Gastrocnemius medialis (tissue), 4 donors: Measurements from ENCODE around the gene PTPRR. TPM values are rescaled to one million over a fixed set of nuclear protein-coding genes. Genes with fewer than 3 reads are reported as not detected.

Experiments used
- ATAC-seq, 2 donors: fragments of 150-250 bp; one replicate each; pipeline ENCODE4 v1.9.1; 2016
- DNase-seq, 2 donors: peaks; one replicate each; pipeline ENCODE4 v3.0.0-alpha.2; 2019
- H3K27ac ChIP-seq, 4 donors: fragments of 200-600 bp; sonication (generic); 1 replicate in 1 of 4; 2 replicates in 3 of 4; pipeline ENCODE4 v1.5.1; 2016 to 2018; ENCODE audit warnings: mild to moderate bottlenecking in 2 of 4, moderate library complexity in 1 of 4
- H3K27me3 ChIP-seq, 3 donors: fragments of 200-600 bp; sonication (generic) in 2 of 3; 1 replicate in 1 of 3; 2 replicates in 2 of 3; pipeline versions ENCODE4 v1.5.1 to v1.6.0; 2016 to 2019; ENCODE audit warnings: mild to moderate bottlenecking in 1 of 3, moderate library complexity in 1 of 3
- H3K36me3 ChIP-seq, 2 donors: fragments of 200-600 bp; sonication (generic) in 1 of 2; one replicate each; pipeline ENCODE4 v1.5.1; 2017 to 2018
- H3K4me1 ChIP-seq, 2 donors: fragments of 200-600 bp; sonication (generic) in 1 of 2; one replicate each; pipeline ENCODE4 v1.5.1; 2016 to 2017; ENCODE audit warnings: mild to moderate bottlenecking in 2 of 2
- H3K4me3 ChIP-seq, 4 donors: fragments of 200-600 bp; sonication (generic) in 3 of 4; 1 replicate in 1 of 4; 2 replicates in 3 of 4; pipeline ENCODE4 v1.5.1; 2016 to 2019; ENCODE audit warnings: mild to moderate bottlenecking in 2 of 4
- H3K9me3 ChIP-seq, 3 donors: fragments of 200-600 bp; sonication (generic) in 2 of 3; 1 replicate in 1 of 3; 2 replicates in 2 of 3; pipeline ENCODE4 v1.5.1; 2016 to 2019
- CTCF ChIP-seq, 5 experiments: fragments of 450-650 bp in 3 of 5; fragments of 200-600 bp in 2 of 5; sonication (generic) in 2 of 5; IDR thresholded peaks in 4 of 5; conservative IDR thresholded peaks in 1 of 5; 1 replicate in 4 of 5; 2 replicates in 1 of 5; pipeline ENCODE4 v1.5.1; 2016 to 2019; ENCODE audit warnings: antibody characterized with exemption in 5 of 5, mild to moderate bottlenecking in 3 of 5, moderate library complexity in 3 of 5
- POLR2A ChIP-seq, 2 donors: fragments of 450-650 bp; IDR thresholded peaks; one replicate each; pipeline ENCODE4 v1.6.1; 2017; ENCODE audit warnings: antibody characterized with exemption in 2 of 2, mild to moderate bottlenecking in 2 of 2, moderate library complexity in 2 of 2
- in situ Hi-C, 4 donors: fragments of 200-750 bp; cut with MboI; loops; one replicate each; pipeline versions ENCODE4 v1.15.0 to v1.8.0; 2017; ENCODE audit warnings: low sequenced_read_pairs in 4 of 4
- intact Hi-C: fragments of 100-400 bp; cut with DNase I; formaldehyde crosslinking; loops from one replicate; pipeline ENCODE4 v1.15.1; 2023; ENCODE audit warnings: low total_unique reads
- total RNA-seq, 4 donors: library from RNA; depleted of rRNA; stranded (reverse); fragments of >200 nt; gene quantifications; one replicate each; pipeline versions ENCODE4 v1.1.0 to v1.2.3, GENCODE V29; 2016

PTPRR gene
- total RNA-seq, 4 donors from 2014 or later = 0.18 to 0.20 TPM; not detected in 2

GRCh38 chr12:70683976-70684375 is 236.6 kb downstream of the PTPRR start:
- TF ChIP-seq CTCF (IDR thresholded peaks at IDR 0.05 in 4 of 5, conservative IDR thresholded peaks at IDR 0.05 in 1 of 5) (no peak), POLR2A (IDR thresholded peaks at IDR 0.05) (no peak)
- in situ Hi-C loops = no loop called here
- intact Hi-C loops = no loop called here

GRCh38 chr12:70671698-70672097 is 248.8 kb downstream of the PTPRR start:
- no peak overlapping the region for H3K4me3 ChIP-seq
- H3K4me1 ChIP-seq = no peaks in the 10 kb centered on the region
- intact Hi-C loops = no loop called here
- no peaks in the 10 kb centered on the region for H3K36me3 ChIP-seq
- DNase-seq (no peak), ATAC-seq (no peak)
- in situ Hi-C loops = no loop called here
- TF ChIP-seq POLR2A (IDR thresholded peaks at IDR 0.05) (no peak), CTCF (IDR thresholded peaks at IDR 0.05 in 4 of 5, conservative IDR thresholded peaks at IDR 0.05 in 1 of 5) (no peak)
- no peak overlapping the region for H3K27ac ChIP-seq
- no peaks in the 10 kb centered on the region for H3K27me3 ChIP-seq
- H3K9me3 ChIP-seq = no peaks in the 10 kb centered on the region

More at GRCh38 chr12:70683976-70684375, 236.6 kb downstream of the PTPRR start:
- Histone ChIP-seq H3K27me3 (no peaks in the 10 kb centered on the region), H3K4me1 (no peaks in the 10 kb centered on the region), H3K9me3 (no peaks in the 10 kb centered on the region), H3K4me3 (no peak overlapping the region), H3K27ac (no peak overlapping the region), H3K36me3 (no peaks in the 10 kb centered on the region)
- no peak for ATAC-seq
- no peak for DNase-seq

GRCh38 chr12:70670948-70671347 is 249.6 kb downstream of the PTPRR start:
- intact Hi-C loops (no loop called here), in situ Hi-C loops (no loop called here)
- Histone ChIP-seq H3K4me3 (no peak overlapping the region), H3K27me3 (no peaks in the 10 kb centered on the region), H3K36me3 (no peaks in the 10 kb centered on the region), H3K27ac (no peak overlapping the region), H3K9me3 (no peaks in the 10 kb centered on the region), H3K4me1 (no peaks in the 10 kb centered on the region)
- DNase-seq (no peak), ATAC-seq (no peak)
- TF ChIP-seq POLR2A (IDR thresholded peaks at IDR 0.05) (no peak), CTCF (IDR thresholded peaks at IDR 0.05 in 4 of 5, conservative IDR thresholded peaks at IDR 0.05 in 1 of 5) (no peak)

DNA sequence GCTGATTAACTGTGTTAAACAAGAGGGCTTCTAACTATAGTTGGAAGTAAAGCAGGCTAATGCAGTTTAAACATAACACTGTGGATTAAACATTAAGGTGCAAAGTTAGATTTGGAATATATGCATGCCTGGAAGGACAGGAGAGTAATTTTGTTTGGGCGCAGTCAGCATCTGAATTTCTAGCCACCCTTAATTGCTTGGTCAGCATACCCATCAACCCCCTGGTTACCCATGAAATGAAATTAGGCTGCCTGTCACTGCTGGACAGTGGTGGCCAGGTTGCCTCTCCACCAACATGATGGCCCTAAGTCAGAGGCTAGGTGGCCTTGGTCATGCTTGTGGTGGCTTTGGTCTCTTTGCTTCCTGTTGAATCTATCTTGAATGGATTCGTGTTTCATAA is 253.3 kb downstream of the PTPRR start:
- Histone ChIP-seq H3K27me3 (no peaks in the 10 kb centered on the region), H3K27ac (no peak overlapping the region), H3K9me3 (no peaks in the 10 kb centered on the region), H3K4me3 (no peak overlapping the region), H3K4me1 (no peaks in the 10 kb centered on the region), H3K36me3 (no peaks in the 10 kb centered on the region)
- DNase-seq (no peak), ATAC-seq (no peak)
- in situ Hi-C loops (no loop called here), intact Hi-C loops (no loop called here)
- no peak for TF ChIP-seq CTCF (IDR thresholded peaks at IDR 0.05 in 4 of 5, conservative IDR thresholded peaks at IDR 0.05 in 1 of 5)
- TF ChIP-seq POLR2A (IDR thresholded peaks at IDR 0.05) = no peak

GRCh38 chr12:70666364-70666763 is 254.2 kb downstream of the PTPRR start:
- no peaks in the 10 kb centered on the region for H3K27me3 ChIP-seq
- intact Hi-C loops = no loop called here
- TF ChIP-seq POLR2A (IDR thresholded peaks at IDR 0.05) = no peak
- no peak for TF ChIP-seq CTCF (IDR thresholded peaks at IDR 0.05 in 4 of 5, conservative IDR thresholded peaks at IDR 0.05 in 1 of 5)
- in situ Hi-C loops = no loop called here
- H3K27ac ChIP-seq = no peak overlapping the region
- no peak for DNase-seq
- H3K36me3 ChIP-seq = no peaks in the 10 kb centered on the region
- ATAC-seq = no peak
- H3K4me3 ChIP-seq = no peak overlapping the region
- no peaks in the 10 kb centered on the region for H3K9me3 ChIP-seq
- no peaks in the 10 kb centered on the region for H3K4me1 ChIP-seq
